Skeletal muscle tissue (tissue), 4 donors: ENCODE results near the gene FMO2. TPM values are rescaled to one million over a fixed set of nuclear protein-coding genes. Genes with fewer than 3 reads are reported as not detected.

Experiments used
- H3K27ac ChIP-seq: one replicate; pipeline ENCODE4 v1.7.0; 2013; ENCODE audit warnings: mild to moderate bottlenecking, low read depth, low read length, inconsistent platforms
- H3K27me3 ChIP-seq, 3 donors: one replicate each; pipeline ENCODE4 v1.7.0; 2013; ENCODE audit warnings: low read length in 3 of 3; ENCODE audit not compliant: control insufficient read depth in 3 of 3, insufficient read depth in 3 of 3
- H3K36me3 ChIP-seq, 3 donors: one replicate each; pipeline ENCODE4 v1.7.0; 2013; ENCODE audit warnings: low read length in 3 of 3; ENCODE audit not compliant: control insufficient read depth in 3 of 3, insufficient read depth in 3 of 3
- H3K4me1 ChIP-seq, 3 donors: one replicate each; pipeline ENCODE4 v1.7.0; 2013; ENCODE audit warnings: low read length in 3 of 3, mild to moderate bottlenecking in 3 of 3; ENCODE audit not compliant: control insufficient read depth in 3 of 3, insufficient read depth in 3 of 3
- H3K4me3 ChIP-seq, 3 donors: one replicate each; pipeline ENCODE4 v1.7.0; 2013; ENCODE audit warnings: low read length in 3 of 3
- H3K9ac ChIP-seq, 3 donors: one replicate each; pipeline ENCODE4 v1.7.0; 2013; ENCODE audit warnings: low read length in 3 of 3, mild to moderate bottlenecking in 3 of 3, moderate library complexity in 2 of 3, low read depth in 1 of 3
- H3K9me3 ChIP-seq, 3 donors: one replicate each; pipeline ENCODE4 v1.7.0; 2013; ENCODE audit warnings: low read length in 3 of 3; ENCODE audit not compliant: control insufficient read depth in 3 of 3
- total RNA-seq: library from RNA; depleted of rRNA; stranded (reverse); fragments of >200 nt; gene quantifications from one replicate; pipeline ENCODE4 v1.2.3, GENCODE V29; 2014
- donor health status: Osteomylitis.

The FMO2 gene
- total RNA-seq, 1 donor from 2014 or later: 0.52 TPM

GRCh38 chr1:171172471-171172870 lies 12.6 kb upstream of the FMO2 start:
- Histone ChIP-seq H3K9me3 (no peaks in the 10 kb centered on the region), H3K9ac (no peak overlapping the region), H3K4me3 (no peak overlapping the region)

GRCh38 chr1:171173069-171173468 lies 12.0 kb upstream of the FMO2 start:
- no peaks in the 10 kb centered on the region for H3K9me3 ChIP-seq

More at GRCh38 chr1:171172471-171172870, 12.6 kb upstream of the FMO2 start:
- Histone ChIP-seq H3K27ac (no peak overlapping the region), H3K36me3 (no peaks in the 10 kb centered on the region), H3K4me1 (no peaks in the 10 kb centered on the region), H3K27me3 (no peaks in the 10 kb centered on the region)

GRCh38 chr1:171174560-171175294 lies 10.4 kb upstream of the FMO2 start:
- no peaks in the 10 kb centered on the region for H3K9me3 ChIP-seq
- H3K9ac ChIP-seq: no peak overlapping the region
- H3K27ac ChIP-seq: no peak overlapping the region
- H3K36me3 ChIP-seq: no peaks in the 10 kb centered on the region
- H3K4me1 ChIP-seq: no peaks in the 10 kb centered on the region
- no peak overlapping the region for H3K4me3 ChIP-seq
- H3K27me3 ChIP-seq: no peaks in the 10 kb centered on the region

More at GRCh38 chr1:171173069-171173468, 12.0 kb upstream of the FMO2 start:
- Histone ChIP-seq H3K4me1 (no peaks in the 10 kb centered on the region), H3K27me3 (no peaks in the 10 kb centered on the region), H3K27ac (no peak overlapping the region), H3K9ac (no peak overlapping the region), H3K4me3 (no peak overlapping the region), H3K36me3 (no peaks in the 10 kb centered on the region)

- H3K9me3 ChIP-seq: no peaks in the 10 kb centered on the region
- no peak overlapping the region for H3K4me3 ChIP-seq
These were observed 7.8 kb upstream of the FMO2 start for GRCh38 chr1:171177261-171177660.

GRCh38 chr1:171179318-171180227 lies 5.5 kb upstream of the FMO2 start:
- Histone ChIP-seq H3K9ac (no peak overlapping the region), H3K27me3 (no peaks in the 10 kb centered on the region), H3K4me3 (no peak overlapping the region), H3K9me3 (no peaks in the 10 kb centered on the region), H3K27ac (no peak overlapping the region), H3K4me1 (no peaks in the 10 kb centered on the region), H3K36me3 (no peaks in the 10 kb centered on the region)

More at GRCh38 chr1:171177261-171177660, 7.8 kb upstream of the FMO2 start:
- Histone ChIP-seq H3K4me1 (no peaks in the 10 kb centered on the region), H3K27me3 (no peaks in the 10 kb centered on the region), H3K36me3 (no peaks in the 10 kb centered on the region), H3K27ac (no peak overlapping the region), H3K9ac (no peak overlapping the region)

- H3K9me3 ChIP-seq: no peaks in the 10 kb centered on the region
- no peak overlapping the region for H3K4me3 ChIP-seq
- no peaks in the 10 kb centered on the region for H3K27me3 ChIP-seq
- no peak overlapping the region for H3K27ac ChIP-seq
- no peaks in the 10 kb centered on the region for H3K4me1 ChIP-seq
- H3K9ac ChIP-seq: no peak overlapping the region
- H3K36me3 ChIP-seq: no peaks in the 10 kb centered on the region
These were observed 4.4 kb upstream of the FMO2 start for GRCh38 chr1:171180670-171181069.

- Histone ChIP-seq H3K9me3 (no peaks in the 10 kb centered on the region), H3K27ac (no peak overlapping the region), H3K9ac (no peak overlapping the region), H3K36me3 (no peaks in the 10 kb centered on the region), H3K27me3 (no peaks in the 10 kb centered on the region), H3K4me1 (peaks cover 0 to 2% (median 0%) of the 10 kb centered on the region in 3 donors), H3K4me3 (peak overlapping the region in 1 of 3 donors; percentile 52)
These were observed 3.5 kb downstream of the FMO2 start for GRCh38 chr1:171188388-171189266.

- H3K36me3 ChIP-seq: peaks cover 0 to 2% (median 0%) of the 10 kb centered on the region in 3 donors
- H3K9ac ChIP-seq: no peak overlapping the region
- no peak overlapping the region for H3K27ac ChIP-seq
- peaks cover 0 to 2% (median 0%) of the 10 kb centered on the region in 3 donors for H3K4me1 ChIP-seq
- no peak overlapping the region for H3K4me3 ChIP-seq
- no peaks in the 10 kb centered on the region for H3K9me3 ChIP-seq
- H3K27me3 ChIP-seq: no peaks in the 10 kb centered on the region
These were observed 6.9 kb downstream of the FMO2 start for GRCh38 chr1:171191992-171192391.

GRCh38 chr1:171195767-171196166 lies 10.7 kb downstream of the FMO2 start:
- peaks cover 0 to 2% (median 0%) of the 10 kb centered on the region in 3 donors for H3K9me3 ChIP-seq
- peaks cover 0 to 3% (median 0%) of the 10 kb centered on the region in 3 donors for H3K36me3 ChIP-seq
- no peak overlapping the region for H3K4me3 ChIP-seq
- H3K27ac ChIP-seq: no peak overlapping the region
- H3K27me3 ChIP-seq: no peaks in the 10 kb centered on the region
- no peak overlapping the region for H3K9ac ChIP-seq
- peaks cover 0 to 2% (median 0%) of the 10 kb centered on the region in 3 donors for H3K4me1 ChIP-seq
